ENCODE data around the gene SPEM1. TPM values are rescaled to one million over a fixed set of nuclear protein-coding genes. Genes with fewer than 3 reads are reported as not detected.

SPEM1 gene
- total RNA-seq, 4 donors from 2014 or later, result not detected

GRCh38 chr17:7463372-7463846, 43.3 kb downstream of the SPEM1 start:
- no peak for TF ChIP-seq CTCF (IDR thresholded peaks at IDR 0.05)
- no peak for TF ChIP-seq POLR2A (IDR thresholded peaks at IDR 0.05)
- WGBS, 2 donors, result 89 to 100% methylated on average over 3 to 14 of the region's 14 CpGs
- DNase-seq, result no peak
- H3K27me3 ChIP-seq, result no peaks in the 10 kb centered on the region
- H3K4me1 ChIP-seq, result peaks cover 16 to 25% of the 10 kb centered on the region in 2 donors
- H3K27ac ChIP-seq, result no peak overlapping the region
- H3K9me3 ChIP-seq, result no peaks in the 10 kb centered on the region
- intact Hi-C loops (cut with DNase I), result no loop called here
- no peak overlapping the region for H3K4me3 ChIP-seq (replicated peaks in 1 of 3)
- H3K36me3 ChIP-seq, result peaks cover 24 to 33% of the 10 kb centered on the region in 2 donors

GRCh38 chr17:7464081-7464480, 44.0 kb downstream of the SPEM1 start:
- Histone ChIP-seq H3K27me3 (no peaks in the 10 kb centered on the region), H3K27ac (no peak overlapping the region), H3K4me3 (replicated peaks in 1 of 3) (no peak overlapping the region), H3K9me3 (no peaks in the 10 kb centered on the region), H3K36me3 (peaks cover 24 to 33% of the 10 kb centered on the region in 2 donors), H3K4me1 (peaks cover 17 to 31% of the 10 kb centered on the region in 2 donors)
- TF ChIP-seq CTCF (IDR thresholded peaks at IDR 0.05) (no peak), POLR2A (IDR thresholded peaks at IDR 0.05) (no peak)
- intact Hi-C loops (cut with DNase I), result no loop called here
- WGBS, 2 donors, result 94 to 96% methylated on average over 9 of the region's 9 CpGs
- no peak for DNase-seq

GRCh38 chr17:7465597-7466275, 45.6 kb downstream of the SPEM1 start:
- Histone ChIP-seq H3K4me1 (peaks cover 28 to 34% of the 10 kb centered on the region in 2 donors), H3K9me3 (no peaks in the 10 kb centered on the region), H3K27me3 (no peaks in the 10 kb centered on the region), H3K4me3 (replicated peaks in 1 of 3) (no peak overlapping the region), H3K27ac (peak overlapping the region; percentile 54 to 74 (median 66)), H3K36me3 (peaks cover 24 to 33% of the 10 kb centered on the region in 2 donors)
- TF ChIP-seq POLR2A (IDR thresholded peaks at IDR 0.05), result no peak
- no peak for TF ChIP-seq CTCF (IDR thresholded peaks at IDR 0.05)
- DNase-seq, result no peak
- 80 to 93% methylated on average over 18 to 21 of the region's 33 CpGs for WGBS, 2 donors
- intact Hi-C loops (cut with DNase I), result no loop called here

GRCh38 chr17:7466318-7466638, 46.2 kb downstream of the SPEM1 start:
- TF ChIP-seq POLR2A (IDR thresholded peaks at IDR 0.05) (no peak), CTCF (IDR thresholded peaks at IDR 0.05) (no peak)
- peaks cover 28 to 38% of the 10 kb centered on the region in 2 donors for H3K4me1 ChIP-seq
- intact Hi-C loops (cut with DNase I), result no loop called here
- no peak overlapping the region for H3K4me3 ChIP-seq (replicated peaks in 1 of 3)
- H3K27ac ChIP-seq, result peak overlapping the region; percentile 54 to 74 (median 66)
- no peak for DNase-seq
- H3K27me3 ChIP-seq, result no peaks in the 10 kb centered on the region
- H3K36me3 ChIP-seq, result peaks cover 24 to 33% of the 10 kb centered on the region in 2 donors
- WGBS, 2 donors, result 77 to 87% methylated on average over 9 of the region's 9 CpGs
- H3K9me3 ChIP-seq, result no peaks in the 10 kb centered on the region

GRCh38 chr17:7466639-7467341, 46.7 kb downstream of the SPEM1 start:
- Histone ChIP-seq H3K4me3 (replicated peaks in 1 of 3) (no peak overlapping the region), H3K27me3 (no peaks in the 10 kb centered on the region), H3K9me3 (no peaks in the 10 kb centered on the region), H3K4me1 (peaks cover 29 to 43% of the 10 kb centered on the region in 2 donors), H3K36me3 (peaks cover 24 to 31% of the 10 kb centered on the region in 2 donors), H3K27ac (peak overlapping the region; percentile 54 to 74 (median 66))
- DNase-seq, result peak; percentile 78 to 85
- WGBS, 2 donors, result 46 to 47% methylated on average over 16 of the region's 16 CpGs
- intact Hi-C loops (cut with DNase I), result no loop called here
- TF ChIP-seq CTCF (IDR thresholded peaks at IDR 0.05) (no peak), POLR2A (IDR thresholded peaks at IDR 0.05) (no peak)

Data from thyroid gland (tissue), 4 donors.